ENCODE data around the gene NOPCHAP1. TPM values are rescaled to one million over a fixed set of nuclear protein-coding genes. Genes with fewer than 3 reads are reported as not detected.

Gene NOPCHAP1
- total and polyA plus RNA-seq, 3 donors from 2014 or later, result 7.2 to 12.8 (median 10.0) TPM

- no peak overlapping the region for H3K27ac ChIP-seq
- TF ChIP-seq CTCF (IDR thresholded peaks at IDR 0.05), result no peak
- no peak for TF ChIP-seq POLR2A (IDR thresholded peaks at IDR 0.05)
Measured at GRCh38 chr12:104964856-104965205, 21.3 kb upstream of the NOPCHAP1 start.

GRCh38 chr12:104966677-104967076, 19.4 kb upstream of the NOPCHAP1 start:
- Histone ChIP-seq H3K36me3 (ENCODE audit: low read depth, missing control alignments) (no peaks in the 10 kb centered on the region), H3K4me3 (no peak overlapping the region), H3K9me3 (no peaks in the 10 kb centered on the region), H3K27me3 (no peaks in the 10 kb centered on the region), H3K27ac (no peak overlapping the region), H3K4me1 (peaks cover 8% of the 10 kb centered on the region)
- WGBS, 2 donors, result 86 to 97% methylated on average over 4 of the region's 4 CpGs
- no peak for TF ChIP-seq POLR2A (IDR thresholded peaks at IDR 0.05)
- no peak for TF ChIP-seq CTCF (IDR thresholded peaks at IDR 0.05)
- no peak for DNase-seq
- intact Hi-C loops (cut with DNase I; ENCODE audit: low total_unique reads), result no loop called here

More at GRCh38 chr12:104964856-104965205, 21.3 kb upstream of the NOPCHAP1 start:
- Histone ChIP-seq H3K27me3 (no peaks in the 10 kb centered on the region), H3K36me3 (ENCODE audit: low read depth, missing control alignments) (no peaks in the 10 kb centered on the region), H3K4me1 (peaks cover 12% of the 10 kb centered on the region), H3K4me3 (no peak overlapping the region), H3K9me3 (no peaks in the 10 kb centered on the region)
- DNase-seq, result peak; percentile 53
- intact Hi-C loops (cut with DNase I; ENCODE audit: low total_unique reads), result no loop called here
- 26 to 38% methylated on average over 2 of the region's 2 CpGs for WGBS, 2 donors

- H3K36me3 ChIP-seq (ENCODE audit: low read depth, missing control alignments), result no peaks in the 10 kb centered on the region
- no peak overlapping the region for H3K4me3 ChIP-seq
- no peaks in the 10 kb centered on the region for H3K27me3 ChIP-seq
- DNase-seq, result no peak
- H3K9me3 ChIP-seq, result no peaks in the 10 kb centered on the region
- TF ChIP-seq POLR2A (IDR thresholded peaks at IDR 0.05) (no peak), CTCF (IDR thresholded peaks at IDR 0.05) (no peak)
- peaks cover 7% of the 10 kb centered on the region for H3K4me1 ChIP-seq
- 43 to 44% methylated on average over 3 of the region's 3 CpGs for WGBS, 2 donors
- intact Hi-C loops (cut with DNase I; ENCODE audit: low total_unique reads), result no loop called here
- peak overlapping the region in 1 of 2 donors; percentile 39 for H3K27ac ChIP-seq
Measured at GRCh38 chr12:104969343-104969742, 16.8 kb upstream of the NOPCHAP1 start.

- Histone ChIP-seq H3K27ac (no peak overlapping the region), H3K4me3 (no peak overlapping the region), H3K4me1 (no peaks in the 10 kb centered on the region), H3K9me3 (no peaks in the 10 kb centered on the region), H3K27me3 (no peaks in the 10 kb centered on the region), H3K36me3 (ENCODE audit: low read depth, missing control alignments) (no peaks in the 10 kb centered on the region)
- 58 to 65% methylated on average over 5 of the region's 5 CpGs for WGBS, 2 donors
- no peak for TF ChIP-seq POLR2A (IDR thresholded peaks at IDR 0.05)
- no peak for TF ChIP-seq CTCF (IDR thresholded peaks at IDR 0.05)
- DNase-seq, result no peak
- intact Hi-C loops (cut with DNase I; ENCODE audit: low total_unique reads), result no loop called here
Measured at GRCh38 chr12:104971306-104971705, 14.8 kb upstream of the NOPCHAP1 start.

GRCh38 chr12:104973250-104973649, 12.9 kb upstream of the NOPCHAP1 start:
- H3K36me3 ChIP-seq (ENCODE audit: low read depth, missing control alignments), result no peaks in the 10 kb centered on the region
- no peaks in the 10 kb centered on the region for H3K27me3 ChIP-seq
- TF ChIP-seq CTCF (IDR thresholded peaks at IDR 0.05) (no peak), POLR2A (IDR thresholded peaks at IDR 0.05) (no peak)
- intact Hi-C loops (cut with DNase I; ENCODE audit: low total_unique reads), result no loop called here
- no peak overlapping the region for H3K4me3 ChIP-seq
- DNase-seq, result no peak
- 93% methylated on average over 5 of the region's 5 CpGs for WGBS, 2 donors
- H3K27ac ChIP-seq, result no peak overlapping the region
- H3K4me1 ChIP-seq, result no peaks in the 10 kb centered on the region
- H3K9me3 ChIP-seq, result no peaks in the 10 kb centered on the region
